Fibroblast of mammary gland (primary cell): ENCODE measurements around the gene ENTPD6.
"Not testable (repeated sequence)": the region's sequence is repeated elsewhere in the genome, so short reads cannot be mapped to it uniquely, and the experiment has no call there.

Source experiments
- DNase-seq: peaks from one replicate; pipeline ENCODE4 v3.0.0-alpha.2; 2010; ENCODE audit warnings: low read depth
- H3K4me3 ChIP-seq: 2 replicates; pipeline ENCODE4 v1.5.1; 2011; ENCODE audit warnings: low read depth, mild to moderate bottlenecking, low read length, moderate library complexity; ENCODE audit not compliant: control insufficient read depth
- CTCF ChIP-seq: conservative IDR thresholded peaks from 2 replicates; pipeline ENCODE4 v1.5.1; 2011; ENCODE audit warnings: low read depth, low read length, inconsistent platforms; ENCODE audit not compliant: control insufficient read depth, insufficient read depth

Gene ENTPD6

GRCh38 chr20:25158043-25158442, 37.5 kb upstream of the ENTPD6 start:
- TF ChIP-seq CTCF = no peak
- no peak overlapping the region for H3K4me3 ChIP-seq
- no peak for DNase-seq

GRCh38 chr20:25160467-25160866, 35.0 kb upstream of the ENTPD6 start:
- H3K4me3 ChIP-seq = no peak overlapping the region
- no peak for TF ChIP-seq CTCF
- no peak for DNase-seq

GRCh38 chr20:25160897-25161296, 34.6 kb upstream of the ENTPD6 start:
- no peak for TF ChIP-seq CTCF

GRCh38 chr20:25165128-25165527, 30.4 kb upstream of the ENTPD6 start:
- TF ChIP-seq CTCF = no peak
- DNase-seq = no peak
- H3K4me3 ChIP-seq = no peak overlapping the region

More at GRCh38 chr20:25160897-25161296, 34.6 kb upstream of the ENTPD6 start:
- no peak for DNase-seq
- no peak overlapping the region for H3K4me3 ChIP-seq

GRCh38 chr20:25166105-25166782, 29.3 kb upstream of the ENTPD6 start:
- not testable (repeated sequence) for H3K4me3 ChIP-seq, DNase-seq

GRCh38 chr20:25173321-25173720, 22.2 kb upstream of the ENTPD6 start:
- H3K4me3 ChIP-seq = no peak overlapping the region
- no peak for DNase-seq
- no peak for TF ChIP-seq CTCF

- TF ChIP-seq CTCF = no peak
- no peak overlapping the region for H3K4me3 ChIP-seq
- DNase-seq = no peak
Observed at GRCh38 chr20:25173886-25174308, 21.6 kb upstream of the ENTPD6 start.
